Stimulated activated naive B cell treated with anti-CD40 and anti-IgM and Interleukin-4, amounts not matched to agents 10 μg/mL and 1 μg/mL and 100 μg/mL, for 72 hours (primary cell): ENCODE data around the gene ICOS.
A peak's percentile ranks its signal among the peaks of the same experiment; 100 is the strongest.
"Not testable (repeated sequence)": the region's sequence is repeated elsewhere in the genome, so short reads cannot be mapped to it uniquely, and the experiment has no call there.

ENCODE experiments used
- ATAC-seq, 2 donors: fragments of 150-1000 bp; cut with Tn5 transposase; replicated peaks; 2 replicates each; pipeline ENCODE4 v1.10.0; 2021; ENCODE audit warnings: moderate library complexity in 1 of 2
- DNase-seq: peaks from one replicate; pipeline ENCODE4 v3.0.0; 2021
- H3K27ac Mint-ChIP-seq: one replicate; pipeline ENCODE4 v1.8.0; 2022; ENCODE audit warnings: mild to moderate bottlenecking, mixed read lengths
- H3K27me3 Mint-ChIP-seq, 2 donors: one replicate each; pipeline ENCODE4 v1.8.0; 2022; ENCODE audit warnings: mixed read lengths in 2 of 2
- H3K36me3 Mint-ChIP-seq, 2 donors: one replicate each; pipeline ENCODE4 v1.8.0; 2022; ENCODE audit warnings: mixed read lengths in 2 of 2, mild to moderate bottlenecking in 1 of 2
- H3K4me1 Mint-ChIP-seq, 2 donors: one replicate each; pipeline ENCODE4 v1.8.0; 2022; ENCODE audit warnings: mixed read lengths in 2 of 2, mild to moderate bottlenecking in 1 of 2
- H3K4me3 Mint-ChIP-seq, 2 donors: one replicate each; pipeline ENCODE4 v1.8.0; 2022; ENCODE audit warnings: mild to moderate bottlenecking in 2 of 2, mixed read lengths in 2 of 2, moderate library complexity in 1 of 2
- H3K9me3 Mint-ChIP-seq, 2 donors: one replicate each; pipeline ENCODE4 v1.8.0; 2022; ENCODE audit warnings: mixed read lengths in 2 of 2, mild to moderate bottlenecking in 1 of 2

The ICOS gene

GRCh38 chr2:203934711-203935438, 1.7 kb upstream of the ICOS start:
- H3K4me1 Mint-ChIP-seq: peaks cover 17 to 22% of the 10 kb centered on the region in 2 donors
- DNase-seq: no peak
- no peaks in the 10 kb centered on the region for H3K36me3 Mint-ChIP-seq

GRCh38 chr2:203935568-203935967, 995 bp upstream of the ICOS start:
- peaks cover 5 to 6% of the 10 kb centered on the region in 2 donors for H3K9me3 Mint-ChIP-seq
- H3K27ac Mint-ChIP-seq: no peak overlapping the region
- peaks cover 0 to 17% of the 10 kb centered on the region in 2 donors for H3K27me3 Mint-ChIP-seq
- ATAC-seq: no peak
- no peaks in the 10 kb centered on the region for H3K36me3 Mint-ChIP-seq
- H3K4me3 Mint-ChIP-seq: no peak overlapping the region
- peaks cover 17 to 22% of the 10 kb centered on the region in 2 donors for H3K4me1 Mint-ChIP-seq
- no peak for DNase-seq

More at GRCh38 chr2:203934711-203935438, 1.7 kb upstream of the ICOS start:
- Mint-ChIP-seq H3K27me3 (peaks cover 0 to 15% of the 10 kb centered on the region in 2 donors), H3K27ac (no peak overlapping the region), H3K4me3 (no peak overlapping the region), H3K9me3 (peaks cover 6 to 7% of the 10 kb centered on the region in 2 donors)
- ATAC-seq: no peak

DNA sequence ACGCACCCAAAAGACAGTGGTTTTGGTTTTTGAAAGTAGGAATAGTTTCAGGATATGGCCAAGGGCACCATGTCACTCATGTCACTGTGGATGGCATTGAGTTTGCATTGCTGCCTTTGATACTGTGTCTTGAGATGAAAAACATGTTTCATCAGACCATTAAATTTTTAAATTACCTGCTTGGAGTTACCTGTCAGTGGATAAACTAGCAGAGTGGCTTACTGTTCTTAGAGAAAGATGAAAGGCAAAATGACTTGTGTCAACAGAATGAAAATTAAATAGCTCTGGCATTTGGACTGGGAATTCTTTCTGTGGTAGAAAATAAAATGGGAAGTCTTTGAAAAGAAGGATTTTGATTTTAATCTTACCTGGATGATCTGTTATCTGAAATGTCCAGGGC, 386 bp downstream of the ICOS start:
- Mint-ChIP-seq H3K4me1 (peaks cover 17 to 22% of the 10 kb centered on the region in 2 donors), H3K9me3 (peaks cover 2 to 6% of the 10 kb centered on the region in 2 donors), H3K4me3 (no peak overlapping the region), H3K27ac (no peak overlapping the region), H3K36me3 (no peaks in the 10 kb centered on the region), H3K27me3 (peaks cover 0 to 13% of the 10 kb centered on the region in 2 donors)
- ATAC-seq (no peak), DNase-seq (no peak)

DNA sequence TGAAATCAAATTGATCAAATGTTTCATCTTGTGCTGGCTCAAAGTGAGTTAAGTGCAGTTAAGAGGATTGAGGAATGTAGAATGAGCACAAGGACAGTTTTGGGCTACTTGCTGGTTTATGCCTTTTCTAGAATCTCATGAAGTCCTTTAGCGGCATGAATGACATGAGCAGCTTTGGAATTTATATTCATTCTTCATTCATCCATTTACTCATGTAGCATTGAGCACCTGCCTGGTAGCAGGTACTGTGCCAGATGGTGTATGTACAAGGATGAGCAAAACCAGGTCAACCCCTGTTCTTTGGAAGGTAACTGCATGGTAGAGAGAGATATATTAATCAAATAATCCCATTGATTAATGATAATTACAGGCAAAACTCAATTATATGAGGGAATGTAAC, 1.2 kb downstream of the ICOS start:
- H3K4me1 Mint-ChIP-seq: peaks cover 17 to 22% of the 10 kb centered on the region in 2 donors
- ATAC-seq (no peak), DNase-seq (no peak)
- peaks cover 0 to 14% of the 10 kb centered on the region in 2 donors for H3K27me3 Mint-ChIP-seq
- H3K4me3 Mint-ChIP-seq: no peak overlapping the region
- peaks cover 2 to 6% of the 10 kb centered on the region in 2 donors for H3K9me3 Mint-ChIP-seq
- H3K27ac Mint-ChIP-seq: no peak overlapping the region
- no peaks in the 10 kb centered on the region for H3K36me3 Mint-ChIP-seq

DNA sequence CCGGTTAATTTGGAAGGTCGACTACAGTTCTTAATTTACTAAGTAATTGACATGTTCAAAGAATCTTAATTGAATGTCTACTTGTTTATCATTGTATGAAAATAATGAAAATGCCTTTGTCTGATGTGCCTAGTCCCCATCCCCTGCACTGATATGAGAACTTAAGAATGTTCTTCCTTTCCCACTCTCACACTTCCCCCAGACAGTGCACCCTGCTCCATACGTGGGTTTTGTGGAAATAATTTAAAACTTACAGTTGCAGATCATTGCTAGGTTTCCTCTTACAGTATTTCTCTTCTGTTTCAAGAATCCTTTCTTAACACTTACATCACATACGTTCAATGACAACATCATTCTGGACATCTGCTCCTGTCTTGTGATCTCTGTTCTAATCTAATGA, 3.5 kb downstream of the ICOS start:
- H3K36me3 Mint-ChIP-seq: no peaks in the 10 kb centered on the region
- H3K9me3 Mint-ChIP-seq: peaks cover 0 to under 1% of the 10 kb centered on the region in 2 donors
- no peak overlapping the region for H3K27ac Mint-ChIP-seq
- no peak overlapping the region for H3K4me3 Mint-ChIP-seq
- DNase-seq (no peak), ATAC-seq (no peak)
- H3K27me3 Mint-ChIP-seq: peaks cover 11 to 17% of the 10 kb centered on the region in 2 donors
- peaks cover under 1% of the 10 kb centered on the region in 2 donors for H3K4me1 Mint-ChIP-seq

GRCh38 chr2:203943493-203944382, 7.2 kb downstream of the ICOS start:
- H3K36me3 Mint-ChIP-seq, H3K4me1 Mint-ChIP-seq, H3K9me3 Mint-ChIP-seq, H3K27ac Mint-ChIP-seq, ATAC-seq, DNase-seq, H3K4me3 Mint-ChIP-seq: not testable (repeated sequence)
- peaks cover 14% of the 10 kb centered on the region in 2 donors for H3K27me3 Mint-ChIP-seq

DNA sequence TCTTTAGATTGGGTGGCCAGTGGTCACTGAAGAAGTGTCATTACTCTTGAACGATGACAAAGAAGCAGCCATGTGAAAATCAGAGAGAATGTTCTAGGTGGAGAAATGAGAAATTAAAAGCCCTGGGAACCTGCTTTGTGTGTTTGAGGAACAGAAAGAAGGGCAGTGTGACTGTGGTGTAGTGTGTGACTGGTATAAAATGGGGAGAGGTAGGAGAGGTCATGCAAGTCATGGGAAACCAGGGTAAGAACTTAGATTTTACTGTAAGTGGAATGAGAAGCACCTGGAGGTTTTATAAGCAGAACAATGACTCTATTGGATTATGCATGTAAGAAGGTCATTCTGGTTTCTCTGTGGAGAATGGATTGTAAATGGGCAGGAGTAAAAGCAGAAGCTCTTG, 12.2 kb downstream of the ICOS start:
- Mint-ChIP-seq H3K4me1 (peaks cover 3 to 16% of the 10 kb centered on the region in 2 donors), H3K27me3 (peaks cover 4 to 23% of the 10 kb centered on the region in 2 donors), H3K9me3 (peaks cover 0 to 4% of the 10 kb centered on the region in 2 donors), H3K27ac (no peak overlapping the region), H3K36me3 (no peaks in the 10 kb centered on the region), H3K4me3 (no peak overlapping the region)
- DNase-seq (no peak), ATAC-seq (peak; percentile 68 to 72)

DNA sequence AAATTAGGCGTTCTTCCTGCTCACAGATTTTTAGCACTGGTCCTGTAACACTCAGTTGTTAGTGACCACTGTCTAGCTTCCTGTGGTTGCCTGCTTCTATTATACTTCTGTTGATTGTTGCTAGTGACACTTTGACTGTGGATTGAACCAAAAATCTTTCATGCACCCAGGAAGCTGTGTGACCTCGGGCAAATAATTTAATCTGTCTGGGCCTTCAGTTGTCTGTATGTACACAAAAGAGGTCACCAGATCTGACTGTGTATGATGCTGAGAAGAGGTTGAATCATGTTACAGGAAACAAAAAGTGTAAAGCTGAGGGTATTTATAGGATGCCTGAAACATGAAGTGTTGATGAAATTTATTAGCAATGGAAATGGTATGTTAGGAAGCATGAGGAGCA, 12.7 kb downstream of the ICOS start:
- H3K4me3 Mint-ChIP-seq: no peak overlapping the region
- peak overlapping the region; percentile 0 for H3K27ac Mint-ChIP-seq
- H3K27me3 Mint-ChIP-seq: peaks cover 4 to 20% of the 10 kb centered on the region in 2 donors
- peaks cover 3 to 16% of the 10 kb centered on the region in 2 donors for H3K4me1 Mint-ChIP-seq
- no peaks in the 10 kb centered on the region for H3K36me3 Mint-ChIP-seq
- H3K9me3 Mint-ChIP-seq: peaks cover 0 to 4% of the 10 kb centered on the region in 2 donors
- no peak for DNase-seq
- ATAC-seq: no peak

GRCh38 chr2:203951366-203951902, 14.9 kb downstream of the ICOS start:
- H3K36me3 Mint-ChIP-seq: no peaks in the 10 kb centered on the region
- no peak overlapping the region for H3K27ac Mint-ChIP-seq
- peak; percentile 5 for DNase-seq
- ATAC-seq: peak; percentile 77 to 81
- peaks cover 0 to 2% of the 10 kb centered on the region in 2 donors for H3K9me3 Mint-ChIP-seq
- H3K4me3 Mint-ChIP-seq: peak overlapping the region; percentile 44 to 59
- H3K27me3 Mint-ChIP-seq: peaks cover 0 to 9% of the 10 kb centered on the region in 2 donors
- H3K4me1 Mint-ChIP-seq: peaks cover 3 to 16% of the 10 kb centered on the region in 2 donors

GRCh38 chr2:203959265-203959664, 22.7 kb downstream of the ICOS start:
- Mint-ChIP-seq H3K4me1 (no peaks in the 10 kb centered on the region), H3K27me3 (peaks cover 5 to 16% of the 10 kb centered on the region in 2 donors), H3K4me3 (no peak overlapping the region), H3K36me3 (no peaks in the 10 kb centered on the region), H3K27ac (no peak overlapping the region), H3K9me3 (no peaks in the 10 kb centered on the region)
- ATAC-seq (peak in 1 of 2 donors; percentile 50), DNase-seq (no peak)

- H3K9me3 Mint-ChIP-seq: no peaks in the 10 kb centered on the region
- no peak for ATAC-seq
- H3K36me3 Mint-ChIP-seq: no peaks in the 10 kb centered on the region
- no peaks in the 10 kb centered on the region for H3K4me1 Mint-ChIP-seq
- DNase-seq: no peak
- no peak overlapping the region for H3K27ac Mint-ChIP-seq
- H3K4me3 Mint-ChIP-seq: no peak overlapping the region
- peaks cover 5 to 16% of the 10 kb centered on the region in 2 donors for H3K27me3 Mint-ChIP-seq
These were observed 23.1 kb downstream of the ICOS start for GRCh38 chr2:203959672-203960071.

GRCh38 chr2:203960811-203961210, 24.2 kb downstream of the ICOS start:
- Mint-ChIP-seq H3K4me1 (no peaks in the 10 kb centered on the region), H3K9me3 (no peaks in the 10 kb centered on the region), H3K27me3 (peaks cover 8 to 16% of the 10 kb centered on the region in 2 donors), H3K36me3 (no peaks in the 10 kb centered on the region), H3K27ac (no peak overlapping the region), H3K4me3 (no peak overlapping the region)
- DNase-seq (no peak), ATAC-seq (no peak)

GRCh38 chr2:203965190-203965589, 28.6 kb downstream of the ICOS start:
- ATAC-seq, H3K4me3 Mint-ChIP-seq: not testable (repeated sequence)

DNA sequence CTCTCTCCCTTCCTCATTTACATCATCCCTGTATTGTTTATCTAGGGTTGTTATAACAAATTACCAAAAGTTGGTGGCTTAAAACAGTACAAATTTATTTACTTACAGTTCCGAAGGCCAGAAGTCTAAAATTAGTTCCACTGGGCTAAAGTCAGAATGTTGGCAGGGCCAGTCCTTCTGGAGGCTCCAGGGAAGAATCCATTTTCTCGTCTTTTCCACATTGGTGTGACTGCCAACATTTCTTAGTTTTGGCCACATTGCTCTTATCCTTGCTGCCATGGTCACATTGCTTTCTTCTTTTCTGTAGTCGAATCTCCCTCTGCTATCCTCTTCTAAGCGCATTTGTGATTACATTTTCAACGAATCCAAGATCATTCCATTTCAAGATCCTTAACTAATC, 34.7 kb downstream of the ICOS start:
- Mint-ChIP-seq H3K36me3 (no peaks in the 10 kb centered on the region), H3K4me1 (no peaks in the 10 kb centered on the region), H3K9me3 (no peaks in the 10 kb centered on the region), H3K27me3 (peaks cover 40 to 42% of the 10 kb centered on the region in 2 donors), H3K4me3 (no peak overlapping the region), H3K27ac (no peak overlapping the region)
- ATAC-seq (no peak), DNase-seq (no peak)

More at GRCh38 chr2:203965190-203965589, 28.6 kb downstream of the ICOS start:
- H3K27ac Mint-ChIP-seq, DNase-seq, H3K9me3 Mint-ChIP-seq, H3K4me1 Mint-ChIP-seq, H3K36me3 Mint-ChIP-seq: not testable (repeated sequence)
- peaks cover 14 to 16% of the 10 kb centered on the region in 2 donors for H3K27me3 Mint-ChIP-seq
